Coronary artery (tissue), 2 donors: ENCODE data around the gene PMF1.

ENCODE experiments used
- DNase-seq: peaks from one replicate; pipeline ENCODE4 v3.0.0-alpha.2; 2017; ENCODE audit warnings: low spot score
- H3K27ac ChIP-seq, 2 donors: fragments of 200-600 bp; sonication (generic); one replicate each; pipeline ENCODE4 v1.5.1; 2016 to 2019
- H3K4me3 ChIP-seq: fragments of 200-600 bp; sonication (generic); 2 replicates; pipeline ENCODE4 v1.5.1; 2016; ENCODE audit warnings: mild to moderate bottlenecking, moderate library complexity
- TF ChIP-seq, protein P1 (sequence below): fragments of 200-600 bp; sonication (generic); IDR thresholded peaks from one replicate; pipeline ENCODE4 v1.5.1; 2019; ENCODE audit warnings: antibody characterized with exemption

PMF1 gene

DNA sequence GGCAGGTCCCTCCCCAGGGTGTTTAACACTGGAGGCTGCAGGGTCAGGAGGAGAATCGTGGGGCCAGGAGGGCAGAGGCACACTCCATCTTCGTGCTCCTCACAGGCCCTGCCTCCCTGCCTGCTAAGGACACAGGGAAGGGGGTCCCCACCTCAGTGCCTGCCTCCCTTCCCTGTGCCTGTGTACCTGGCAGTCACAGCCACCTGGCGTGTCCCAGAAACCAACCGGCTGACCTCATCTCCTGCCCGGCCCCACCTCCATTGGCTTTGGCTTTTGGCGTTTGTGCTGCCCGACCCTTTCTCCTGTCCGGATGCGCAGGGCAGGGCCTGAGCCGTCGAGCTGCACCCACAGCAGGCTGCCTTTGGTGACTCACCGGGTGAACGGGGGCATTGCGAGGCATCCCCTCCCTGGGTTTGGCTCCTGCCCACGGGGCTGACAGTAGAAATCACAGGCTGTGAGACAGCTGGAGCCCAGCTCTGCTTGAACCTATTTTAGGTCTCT is 28.6 kb downstream of the PMF1 start:
- no peak for DNase-seq
- TF ChIP-seq, protein P1, sequence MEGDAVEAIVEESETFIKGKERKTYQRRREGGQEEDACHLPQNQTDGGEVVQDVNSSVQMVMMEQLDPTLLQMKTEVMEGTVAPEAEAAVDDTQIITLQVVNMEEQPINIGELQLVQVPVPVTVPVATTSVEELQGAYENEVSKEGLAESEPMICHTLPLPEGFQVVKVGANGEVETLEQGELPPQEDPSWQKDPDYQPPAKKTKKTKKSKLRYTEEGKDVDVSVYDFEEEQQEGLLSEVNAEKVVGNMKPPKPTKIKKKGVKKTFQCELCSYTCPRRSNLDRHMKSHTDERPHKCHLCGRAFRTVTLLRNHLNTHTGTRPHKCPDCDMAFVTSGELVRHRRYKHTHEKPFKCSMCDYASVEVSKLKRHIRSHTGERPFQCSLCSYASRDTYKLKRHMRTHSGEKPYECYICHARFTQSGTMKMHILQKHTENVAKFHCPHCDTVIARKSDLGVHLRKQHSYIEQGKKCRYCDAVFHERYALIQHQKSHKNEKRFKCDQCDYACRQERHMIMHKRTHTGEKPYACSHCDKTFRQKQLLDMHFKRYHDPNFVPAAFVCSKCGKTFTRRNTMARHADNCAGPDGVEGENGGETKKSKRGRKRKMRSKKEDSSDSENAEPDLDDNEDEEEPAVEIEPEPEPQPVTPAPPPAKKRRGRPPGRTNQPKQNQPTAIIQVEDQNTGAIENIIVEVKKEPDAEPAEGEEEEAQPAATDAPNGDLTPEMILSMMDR: no peak
- no peak overlapping the region for H3K4me3 ChIP-seq
- no peak overlapping the region for H3K27ac ChIP-seq

DNA sequence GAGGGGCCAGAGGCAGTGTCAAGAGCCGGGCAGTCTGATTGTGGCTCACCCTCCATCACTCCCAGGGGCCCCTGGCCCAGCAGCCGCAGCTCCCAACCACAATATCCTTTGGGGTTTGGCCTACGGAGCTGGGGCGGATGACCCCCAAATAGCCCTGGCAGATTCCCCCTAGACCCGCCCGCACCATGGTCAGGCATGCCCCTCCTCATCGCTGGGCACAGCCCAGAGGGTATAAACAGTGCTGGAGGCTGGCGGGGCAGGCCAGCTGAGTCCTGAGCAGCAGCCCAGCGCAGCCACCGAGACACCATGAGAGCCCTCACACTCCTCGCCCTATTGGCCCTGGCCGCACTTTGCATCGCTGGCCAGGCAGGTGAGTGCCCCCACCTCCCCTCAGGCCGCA is 29.1 kb downstream of the PMF1 start, which contains the start of gene BGLAP:
Gene BGLAP (plus strand): TSS at position 259 of the 400 bp plus-strand sequence. CDS start 48 bp downstream, at position 307.
- no peak within 1 kb of the TSS for H3K4me3 ChIP-seq
- no peak for DNase-seq
- TF ChIP-seq, protein P1: no peak
- H3K27ac ChIP-seq: no peak within 1 kb of the TSS

DNA sequence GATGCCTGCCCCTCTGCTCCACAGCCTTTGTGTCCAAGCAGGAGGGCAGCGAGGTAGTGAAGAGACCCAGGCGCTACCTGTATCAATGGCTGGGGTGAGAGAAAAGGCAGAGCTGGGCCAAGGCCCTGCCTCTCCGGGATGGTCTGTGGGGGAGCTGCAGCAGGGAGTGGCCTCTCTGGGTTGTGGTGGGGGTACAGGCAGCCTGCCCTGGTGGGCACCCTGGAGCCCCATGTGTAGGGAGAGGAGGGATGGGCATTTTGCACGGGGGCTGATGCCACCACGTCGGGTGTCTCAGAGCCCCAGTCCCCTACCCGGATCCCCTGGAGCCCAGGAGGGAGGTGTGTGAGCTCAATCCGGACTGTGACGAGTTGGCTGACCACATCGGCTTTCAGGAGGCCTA is 29.9 kb downstream of the PMF1 start:
- Histone ChIP-seq H3K27ac (no peak overlapping the region), H3K4me3 (no peak overlapping the region)
- no peak for DNase-seq
- TF ChIP-seq, protein P1: no peak

DNA sequence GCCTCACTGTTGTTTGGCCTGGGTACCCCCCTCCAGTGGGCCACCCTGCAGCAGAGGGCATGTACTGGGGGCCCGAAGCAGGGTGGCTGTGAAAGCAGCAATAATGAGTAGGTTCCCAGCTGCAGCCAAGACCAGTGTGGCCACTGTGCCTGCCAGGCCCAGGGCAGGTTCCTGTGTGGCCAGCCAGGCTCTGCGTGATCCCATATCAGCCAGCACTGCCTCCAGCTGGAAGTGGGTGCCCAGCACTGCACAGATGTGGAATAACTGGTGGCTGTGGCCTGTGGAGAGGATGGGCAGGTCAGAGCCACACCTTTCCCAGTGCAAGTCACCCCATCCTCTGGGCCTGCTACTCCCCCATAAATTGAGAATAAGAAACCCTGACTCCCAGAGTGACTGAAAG is 31.3 kb downstream of the PMF1 start:
- TF ChIP-seq, protein P1: no peak
- no peak for DNase-seq
- H3K4me3 ChIP-seq: no peak overlapping the region
- no peak overlapping the region for H3K27ac ChIP-seq

DNA sequence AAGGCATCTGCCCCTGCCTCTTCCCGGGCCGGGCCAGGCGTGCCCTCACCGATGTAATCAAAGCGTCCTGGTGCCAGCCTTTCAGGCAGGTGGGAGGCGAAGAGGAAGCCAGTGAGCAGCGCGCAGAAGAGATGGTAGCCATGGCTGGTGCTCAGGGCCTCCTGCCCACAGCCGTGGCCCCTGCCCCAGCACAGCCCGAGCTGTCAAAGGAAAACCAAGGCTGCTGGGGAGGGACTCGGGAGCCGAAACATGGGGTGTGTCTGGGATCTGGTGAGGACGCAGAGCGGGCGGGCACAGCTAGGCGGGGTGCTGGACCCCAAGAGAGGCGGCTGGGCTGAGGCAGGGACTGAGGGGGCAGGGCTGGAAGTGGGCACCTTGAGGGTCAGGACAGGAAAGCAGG is 31.9 kb downstream of the PMF1 start:
- TF ChIP-seq, protein P1: no peak
- no peak for DNase-seq
- no peak overlapping the region for H3K27ac ChIP-seq
- no peak overlapping the region for H3K4me3 ChIP-seq

DNA sequence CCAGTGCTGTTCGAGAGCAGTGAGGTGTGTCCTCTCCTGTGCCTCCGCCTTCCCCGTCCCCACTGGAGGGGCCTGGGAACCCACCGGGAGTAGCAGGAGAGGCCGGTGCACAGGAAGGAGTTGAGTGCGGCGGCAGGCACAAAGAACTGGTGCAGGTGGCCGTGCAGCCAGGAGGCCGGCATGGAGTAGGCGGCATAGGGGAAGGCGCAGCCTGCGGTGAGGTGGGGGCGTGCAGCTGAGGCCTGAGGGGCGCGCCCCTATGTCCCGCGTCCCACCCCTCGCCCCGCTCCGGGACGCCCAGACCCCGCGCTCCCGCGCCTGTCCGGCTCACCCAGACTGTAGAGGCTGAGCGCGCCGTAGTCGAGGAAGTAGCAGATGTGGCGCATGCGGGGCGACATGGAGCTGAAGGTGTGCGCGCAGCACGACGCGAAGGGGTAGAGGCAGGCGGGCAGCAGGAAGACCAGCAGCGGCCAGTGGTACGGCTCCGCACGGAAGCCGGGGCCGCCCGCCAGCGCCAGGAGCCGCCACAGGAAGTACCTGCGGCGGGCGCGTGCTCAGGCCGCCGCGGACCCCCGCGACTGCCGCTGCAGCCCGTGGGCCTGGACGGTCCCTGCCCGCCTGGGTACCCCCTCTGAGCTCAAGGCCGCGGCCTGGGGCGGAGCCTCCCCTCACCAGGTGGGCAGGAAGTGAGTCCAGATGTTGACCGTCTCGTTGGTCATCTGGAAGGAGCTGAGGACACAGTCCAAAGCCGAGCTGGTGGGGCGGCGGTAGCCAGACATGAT is 32.8 kb downstream of the PMF1 start:
- peak overlapping the region; percentile 56 for H3K4me3 ChIP-seq
- no peak overlapping the region for H3K27ac ChIP-seq
- TF ChIP-seq, protein P1: no peak
- DNase-seq: no peak

DNA sequence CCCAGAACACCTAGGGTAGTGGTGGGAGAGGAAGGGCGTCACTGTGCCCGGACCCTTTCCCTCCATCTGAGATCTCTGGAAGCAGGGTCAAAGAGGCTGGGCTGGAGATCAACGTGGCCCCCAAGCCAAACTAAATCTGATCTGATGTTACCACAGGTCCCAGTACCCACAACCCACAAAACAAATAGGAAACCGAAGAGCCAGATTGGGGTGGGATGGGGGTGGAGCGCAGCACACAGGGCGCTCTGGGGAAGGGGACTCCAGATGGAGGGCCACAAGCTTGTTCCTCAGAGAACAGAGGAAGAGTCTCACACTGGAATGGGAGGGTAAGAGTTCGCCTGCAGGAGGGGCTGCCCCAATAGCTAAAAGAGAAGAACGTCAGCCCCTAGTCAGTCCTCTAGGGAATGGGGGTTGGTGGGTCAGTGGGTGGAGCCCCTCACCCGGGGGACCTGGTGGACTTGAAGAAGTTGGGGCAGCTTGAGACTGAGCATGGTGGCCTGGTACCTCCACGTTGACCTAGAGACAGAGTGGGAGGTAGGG is 33.5 kb downstream of the PMF1 start:
- H3K4me3 ChIP-seq: peak overlapping the region; percentile 56
- no peak for DNase-seq

More for the DNA sequence above, 33.5 kb downstream of the PMF1 start:
- TF ChIP-seq, protein P1: no peak
- no peak overlapping the region for H3K27ac ChIP-seq
